Dermis microvascular lymphatic vessel endothelial cell (primary cell): ENCODE data around the gene EZH2. TPM values are rescaled to one million over a fixed set of nuclear protein-coding genes. Genes with fewer than 3 reads are reported as not detected.

ENCODE experiments used
- DNase-seq, 2 donors: peaks; one replicate each; pipeline versions ENCODE4 v3.0.0 to v3.0.0-alpha.2; 2010; ENCODE audit warnings: low read depth in 2 of 2
- total RNA-seq: library from RNA; depleted of rRNA; stranded (reverse); fragments of >200 nt; gene quantifications from 2 replicates; pipeline ENCODE4 v1.2.1, GENCODE V29; 2014

The EZH2 gene
- total RNA-seq, 1 donor from 2014 or later = 11.8 TPM

DNA sequence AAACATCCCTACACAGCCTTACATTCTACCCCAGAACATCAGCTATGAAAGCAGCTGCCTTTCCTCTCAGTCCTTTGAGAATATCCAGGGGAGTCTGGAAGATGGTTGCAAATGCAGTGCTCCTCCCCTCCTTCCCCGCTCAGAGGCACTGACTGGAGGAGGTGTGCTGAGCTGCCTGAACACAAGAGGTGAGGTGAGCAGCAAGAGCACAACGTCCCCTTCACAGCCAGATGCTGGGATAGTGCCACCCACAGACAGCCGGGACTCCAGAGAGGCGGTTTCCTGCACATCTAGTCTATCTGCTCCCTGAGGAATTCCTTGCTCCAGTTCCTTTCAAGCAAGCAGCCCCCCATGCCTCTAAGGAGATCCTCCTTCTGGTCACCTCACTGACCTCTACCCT lies 74.2 kb downstream of the EZH2 start:
- DNase-seq = no peak

DNA sequence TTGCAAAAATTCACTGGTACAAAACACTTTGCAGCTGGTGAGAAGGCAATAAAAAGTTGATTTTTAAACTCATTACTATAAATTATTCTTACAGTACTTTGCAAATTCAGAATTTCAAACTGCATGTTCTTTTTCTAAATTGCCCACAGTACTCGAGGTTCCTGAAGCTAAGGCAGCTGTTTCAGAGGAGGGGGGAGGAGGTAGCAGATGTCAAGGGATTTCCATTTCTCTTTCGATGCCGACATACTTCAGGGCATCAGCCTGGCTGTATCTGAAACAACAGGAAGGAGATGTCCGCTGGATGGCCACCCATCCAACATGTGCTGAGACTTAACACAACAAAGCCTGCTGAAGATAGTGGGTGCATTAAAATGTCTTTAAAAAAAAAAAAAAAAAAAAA lies 76.7 kb downstream of the EZH2 start:
- no peak for DNase-seq

DNA sequence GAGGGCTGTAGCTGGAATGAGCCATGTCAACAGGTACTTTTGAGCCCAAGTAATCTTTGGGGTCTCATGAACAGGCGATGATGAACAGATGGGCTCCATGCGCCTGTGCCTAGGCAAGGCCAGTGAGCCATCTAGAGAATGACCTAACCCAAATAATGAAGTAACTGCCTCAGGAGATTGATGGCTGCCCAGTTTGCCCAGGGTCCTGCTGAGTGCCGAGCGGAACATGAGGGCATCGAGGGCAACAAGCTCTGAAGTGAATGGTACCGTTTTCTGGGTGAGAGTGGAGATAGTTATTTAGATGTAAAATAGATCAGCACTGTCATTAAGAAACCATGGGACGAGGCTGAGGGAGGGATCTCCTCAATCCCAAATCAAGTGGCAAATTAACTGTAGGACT lies 77.9 kb downstream of the EZH2 start:
- DNase-seq = no peak

DNA sequence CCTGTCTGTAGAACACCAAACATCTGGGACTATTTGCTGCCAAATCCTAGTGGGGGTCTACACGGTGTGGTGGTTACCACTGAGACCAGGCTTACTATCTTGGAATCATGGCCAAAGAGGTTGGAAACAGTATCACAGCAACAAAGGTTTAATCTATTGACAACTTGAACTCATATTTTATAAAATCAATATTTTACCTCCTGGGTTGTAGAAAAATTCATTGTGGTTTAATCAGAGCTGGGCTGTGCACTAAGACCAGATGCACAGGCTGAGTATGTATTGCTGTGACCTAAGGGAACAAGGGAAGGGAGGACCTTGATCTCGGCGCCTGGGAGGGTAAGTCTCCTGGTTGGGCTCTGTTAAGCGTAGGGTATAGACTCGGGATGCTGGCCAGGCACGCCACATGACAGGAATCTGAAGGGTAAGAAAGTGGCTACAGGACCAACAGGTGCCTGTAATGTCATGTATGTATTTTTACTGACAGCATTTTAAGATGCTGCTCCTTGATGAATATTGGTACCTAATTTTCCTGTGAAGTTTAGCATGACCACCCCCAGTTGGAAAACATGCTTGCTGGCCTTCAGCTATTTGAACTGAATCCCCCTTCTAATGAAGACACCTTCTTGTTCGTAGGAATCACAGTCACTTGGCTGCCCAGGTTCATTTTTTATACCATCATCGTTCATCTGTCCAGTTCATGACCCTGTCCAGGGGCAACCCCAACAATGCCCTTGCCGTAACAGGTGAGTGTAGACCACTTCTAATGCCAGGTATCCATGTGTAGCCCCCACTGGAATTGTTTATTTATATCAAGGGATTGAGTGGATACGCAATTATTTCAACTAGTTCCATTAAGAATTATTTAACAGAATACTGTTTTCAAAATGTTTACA lies 79.5 kb downstream of the EZH2 start:
- no peak for DNase-seq

DNA sequence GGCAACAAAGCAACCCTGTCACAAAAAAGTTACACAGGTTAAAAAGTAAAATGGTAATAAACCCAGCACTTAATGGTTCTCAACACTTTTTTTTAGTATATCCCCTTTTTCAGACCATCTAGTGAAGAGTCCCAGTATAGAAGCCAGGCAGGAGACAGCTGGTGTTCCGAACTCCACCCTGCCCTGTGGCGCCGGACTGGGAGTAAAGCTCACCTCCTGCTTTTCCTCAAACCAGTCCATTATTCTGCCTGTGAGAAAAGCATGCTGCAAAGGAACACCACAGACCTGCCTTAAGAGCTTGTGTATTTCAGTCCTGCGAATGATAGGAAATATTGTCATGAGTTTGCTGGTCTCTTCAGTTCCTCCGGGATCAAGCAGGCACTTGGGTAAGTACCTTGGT lies 81.0 kb downstream of the EZH2 start:
- no peak for DNase-seq

DNA sequence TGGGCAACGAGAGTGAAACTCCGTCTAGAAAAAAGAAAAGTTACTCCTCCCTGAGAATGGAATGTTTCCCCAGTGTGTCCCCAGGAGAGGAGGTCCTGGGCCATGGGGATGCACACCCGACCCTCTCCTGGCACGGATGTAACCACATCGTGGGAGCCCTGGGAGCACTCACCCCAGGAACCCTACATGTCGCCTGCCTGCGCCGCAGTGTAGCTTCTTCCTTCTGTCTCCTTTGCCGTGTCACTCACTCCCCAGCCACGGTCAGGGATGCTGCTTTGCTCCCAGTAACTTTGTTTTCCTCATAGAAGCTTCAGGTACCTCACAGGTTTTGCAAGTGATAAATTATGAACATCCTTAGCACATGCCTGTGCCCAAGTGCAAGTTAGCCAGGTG lies 82.0 kb downstream of the EZH2 start:
- DNase-seq = no peak

DNA sequence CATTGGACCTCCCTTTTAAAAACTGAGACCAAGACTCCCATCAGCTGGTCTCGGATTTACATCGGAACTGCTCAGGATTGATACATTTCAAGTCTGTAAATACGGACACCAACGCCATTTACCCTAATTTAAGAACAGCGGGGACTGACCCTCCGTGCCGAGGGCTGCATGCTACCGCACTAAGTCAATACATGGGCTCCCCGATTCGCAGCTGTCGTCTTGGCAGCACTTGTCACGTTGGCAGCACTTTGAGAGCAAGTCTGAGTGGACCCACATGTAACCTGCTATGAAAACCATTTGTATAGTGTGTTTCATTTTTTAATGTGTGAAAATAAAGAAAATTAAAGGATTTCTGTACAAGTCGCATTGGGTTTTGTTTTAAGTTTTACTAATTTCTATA lies 83.4 kb downstream of the EZH2 start:
- no peak for DNase-seq

DNA sequence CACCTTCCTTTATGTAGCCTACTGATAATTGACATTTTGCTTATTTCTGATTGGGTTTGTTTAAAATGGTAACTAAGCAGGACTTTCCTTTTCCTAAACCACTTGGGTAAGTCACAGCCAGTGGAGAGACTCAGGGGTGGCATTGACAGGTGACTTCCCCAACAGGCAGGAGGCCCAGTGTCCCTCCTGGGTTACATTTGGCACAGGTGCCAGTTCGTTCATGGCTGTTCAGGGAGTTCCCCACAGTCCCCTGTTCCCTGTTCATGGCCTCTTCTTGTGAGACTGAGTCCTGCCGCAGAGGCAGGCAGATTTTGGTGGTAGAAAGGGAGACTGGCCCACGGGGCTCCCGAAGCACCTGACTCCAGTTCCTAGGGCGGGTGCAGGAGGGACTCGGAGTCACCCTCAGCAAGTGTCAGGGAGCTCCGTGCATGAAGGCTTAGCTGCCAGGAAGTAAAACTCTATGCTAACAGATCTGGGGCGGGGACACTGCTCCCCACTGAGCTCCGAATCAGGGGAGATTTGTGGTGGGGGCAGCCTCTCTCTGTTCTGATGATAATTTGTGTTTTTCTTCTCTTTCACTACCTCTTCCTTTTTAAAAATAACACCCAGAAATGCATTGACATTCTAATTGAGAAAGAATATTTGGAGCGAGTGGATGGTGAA lies 84.1 kb downstream of the EZH2 start:
- no peak for DNase-seq

DNA sequence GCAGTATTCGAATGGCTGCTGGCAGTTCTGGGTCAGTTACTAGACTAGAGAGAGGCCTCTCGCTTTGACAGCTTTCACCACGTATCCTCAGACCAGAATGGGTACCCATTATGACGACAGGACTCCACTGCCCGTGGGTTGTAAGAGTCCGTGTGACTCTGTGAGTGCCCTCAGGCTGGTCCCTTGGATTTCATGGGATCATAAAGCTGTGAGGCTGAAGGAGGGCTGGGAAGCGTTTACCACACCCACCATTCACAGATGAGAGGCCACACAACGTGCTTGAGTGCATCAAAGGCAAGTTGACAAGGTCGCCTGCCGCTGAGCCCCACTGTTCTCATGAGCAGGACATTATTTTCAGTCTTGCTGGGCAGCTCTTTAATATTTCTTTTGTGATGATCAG lies 87.2 kb downstream of the EZH2 start:
- DNase-seq = no peak

DNA sequence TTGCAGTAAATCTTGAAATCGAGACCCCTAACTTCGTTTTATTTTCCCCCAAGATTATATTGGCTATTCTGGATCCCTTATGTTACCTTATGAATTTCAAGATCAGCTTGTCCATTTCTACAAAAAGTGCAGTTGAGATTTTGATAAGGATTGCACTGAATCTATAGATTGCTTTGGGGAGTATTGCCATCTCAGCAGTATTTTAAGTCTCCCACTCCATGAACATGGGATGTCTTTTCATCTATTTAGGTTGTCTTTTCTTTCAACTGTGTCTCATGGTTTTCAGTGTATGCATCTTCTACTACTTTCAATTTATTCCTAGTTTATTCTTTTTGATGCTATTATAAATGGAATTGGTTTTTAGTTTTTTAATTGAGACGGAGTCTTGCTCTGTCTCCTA lies 89.6 kb downstream of the EZH2 start:
- DNase-seq = no peak

DNA sequence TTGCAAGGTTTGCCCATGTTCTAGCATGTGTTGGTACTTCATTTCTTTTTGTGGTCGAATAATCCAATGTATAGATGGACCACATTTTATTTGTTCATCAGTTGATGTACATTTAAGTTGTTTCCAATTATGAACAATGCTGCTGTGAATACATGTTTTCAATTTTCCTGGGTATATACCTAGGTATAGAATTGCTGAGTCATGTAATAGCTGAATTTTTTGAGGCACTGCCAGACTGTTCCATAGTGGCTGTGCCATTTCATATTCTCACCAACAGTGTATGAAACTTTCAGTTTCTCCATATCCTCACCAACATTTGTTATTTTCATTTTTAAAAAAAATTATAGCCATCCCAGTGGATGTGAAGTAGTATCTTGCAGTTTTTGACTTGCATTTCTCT lies 90.5 kb downstream of the EZH2 start:
- DNase-seq = no peak

DNA sequence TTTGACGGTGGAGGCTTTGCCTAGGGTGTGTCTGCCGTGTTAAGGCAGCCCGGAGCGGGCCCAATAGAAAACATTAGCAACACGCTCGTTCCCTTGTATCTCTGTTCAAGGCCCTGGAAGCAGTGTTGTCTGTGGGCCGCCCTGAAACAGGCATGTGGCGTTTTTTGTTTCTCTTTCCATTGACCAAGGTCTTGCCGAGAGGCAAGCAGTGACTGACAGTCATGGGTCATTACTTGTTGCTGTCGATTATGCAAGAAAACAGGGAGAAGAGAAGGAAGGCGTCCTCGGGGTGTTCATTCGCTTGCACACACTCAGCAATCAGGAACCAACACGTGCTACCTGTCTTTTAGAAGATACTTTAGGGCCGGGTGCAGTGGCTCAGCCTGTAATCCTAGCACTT lies 92.5 kb downstream of the EZH2 start:
- no peak for DNase-seq

DNA sequence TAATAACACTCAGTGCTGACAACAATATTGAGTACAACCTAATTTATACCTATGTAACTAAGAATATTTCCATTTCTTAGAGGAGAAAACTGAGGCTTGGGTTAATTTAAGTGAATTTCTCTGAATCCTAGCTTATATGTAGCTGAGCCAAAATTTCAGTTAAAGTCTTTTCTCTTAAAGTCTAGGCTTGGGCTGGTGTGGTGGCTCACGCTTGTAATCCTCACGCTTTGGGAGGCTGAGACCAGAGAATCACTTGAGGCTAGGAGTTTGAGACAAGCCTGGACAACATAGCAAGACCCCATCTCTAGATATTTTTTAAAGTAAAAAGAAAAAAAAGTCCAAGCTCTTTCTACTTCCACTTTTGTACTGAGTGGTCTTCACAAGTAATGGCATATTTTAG lies 93.2 kb downstream of the EZH2 start:
- DNase-seq = no peak

DNA sequence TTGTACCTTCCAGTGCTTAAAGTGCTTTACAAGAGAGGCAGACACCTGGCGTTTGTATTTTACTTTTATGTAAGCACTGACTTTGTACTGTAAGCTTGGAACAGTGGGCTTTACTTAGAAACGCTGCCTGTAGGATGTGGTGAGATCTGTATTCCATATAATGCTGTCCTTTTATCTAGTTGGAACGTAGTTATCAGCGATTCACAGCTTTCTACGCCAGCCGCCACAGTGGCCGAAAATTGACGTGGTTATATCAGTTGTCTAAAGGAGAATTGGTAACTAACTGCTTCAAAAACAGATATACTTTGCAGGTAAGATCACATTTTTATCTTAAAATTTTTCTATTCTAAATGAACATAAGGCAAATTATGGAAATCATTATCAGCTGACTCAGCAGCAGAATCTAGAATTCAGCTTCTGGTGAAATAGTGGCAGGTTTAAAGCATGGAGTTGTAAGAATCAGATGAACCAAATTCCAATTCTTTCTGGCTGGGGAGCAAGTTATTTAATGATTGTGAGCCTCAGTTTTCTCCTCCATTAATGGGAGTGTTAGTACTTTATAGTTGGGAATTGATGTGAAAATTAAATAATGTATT lies 93.9 kb downstream of the EZH2 start:
- DNase-seq = no peak

DNA sequence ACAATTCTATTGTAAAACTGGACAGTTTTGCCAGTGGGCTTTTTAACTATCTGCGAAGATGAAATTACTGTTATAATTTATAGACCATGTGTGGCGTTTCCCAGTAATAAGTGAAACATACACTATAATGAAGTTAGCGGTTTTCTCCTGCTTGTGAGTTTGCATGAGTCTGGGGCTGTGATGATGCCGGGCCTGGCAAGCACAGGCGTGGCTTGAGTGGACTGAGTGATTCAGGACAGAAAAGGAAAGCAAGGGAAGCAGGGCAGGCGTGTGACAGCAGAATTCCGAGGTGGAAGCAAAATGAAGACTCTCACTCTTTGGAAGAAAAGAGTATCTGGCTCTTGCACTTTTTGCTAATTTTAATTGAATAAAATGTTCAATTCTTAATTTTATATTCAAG lies 94.9 kb downstream of the EZH2 start:
- no peak for DNase-seq

DNA sequence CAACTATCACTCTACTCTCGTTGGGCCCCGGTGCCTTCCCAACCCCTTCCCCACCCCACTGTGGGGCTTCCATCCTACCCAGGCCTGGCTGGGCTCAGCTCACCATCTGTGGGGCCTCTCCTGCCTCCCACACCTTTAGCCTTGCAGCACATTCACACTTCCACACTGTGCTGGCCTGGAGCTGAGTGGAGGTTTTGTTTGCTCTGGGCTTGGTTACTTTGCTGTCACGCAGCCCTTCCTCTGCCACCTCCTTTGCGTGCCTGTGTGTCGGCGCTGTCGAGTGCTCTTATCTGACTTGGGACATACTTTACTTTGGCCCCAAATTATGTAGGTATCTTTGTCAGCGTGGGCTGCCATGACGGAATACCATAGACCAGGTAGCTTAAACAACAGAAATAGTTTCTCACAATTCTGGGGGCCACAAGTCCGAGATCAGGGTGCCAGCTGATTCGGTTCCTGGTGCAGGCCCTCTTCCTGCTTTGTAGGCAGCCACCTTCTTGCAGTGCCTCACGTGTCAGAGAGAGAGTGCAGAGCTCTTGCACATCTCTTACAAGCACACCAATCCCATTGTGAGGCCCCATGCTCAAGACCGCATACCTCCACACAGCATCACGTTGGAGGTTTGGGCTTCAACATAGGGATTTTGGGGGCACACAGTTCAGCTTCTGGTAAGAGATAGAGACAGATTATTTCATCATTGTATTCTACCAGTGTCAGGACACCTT lies 96.4 kb downstream of the EZH2 start:
- DNase-seq = no peak

DNA sequence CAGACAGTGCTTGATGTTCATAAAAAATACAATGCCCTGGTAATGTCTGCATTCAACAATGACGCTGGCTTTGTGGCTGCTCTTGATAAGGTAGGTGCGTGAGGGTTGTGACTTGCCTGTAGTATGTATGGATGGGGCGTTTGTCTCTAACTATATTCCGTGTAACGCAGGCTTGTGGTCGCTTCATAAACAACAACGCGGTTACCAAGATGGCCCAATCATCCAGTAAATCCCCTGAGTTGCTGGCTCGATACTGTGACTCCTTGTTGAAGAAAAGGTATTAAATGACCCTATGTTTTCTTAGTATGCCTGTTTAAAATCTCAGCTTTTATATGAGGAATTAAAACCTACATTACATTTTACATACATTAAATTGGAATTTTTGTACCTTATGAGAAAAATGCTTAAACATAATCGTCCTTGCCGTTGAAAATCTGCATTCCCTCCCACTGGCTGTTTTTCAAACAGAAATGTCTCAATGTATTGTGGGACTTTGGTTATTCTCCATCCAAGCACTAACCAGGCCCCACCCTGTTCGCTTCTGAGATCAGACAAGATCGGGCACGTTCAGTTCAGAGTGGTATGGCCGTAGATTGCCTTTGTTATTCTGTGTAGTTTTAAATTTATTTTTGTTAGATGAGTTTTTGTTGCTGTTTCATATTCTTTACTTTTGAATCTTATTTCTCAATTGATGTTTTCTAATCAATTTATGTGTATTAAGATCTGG lies 100.1 kb downstream of the EZH2 start:
- DNase-seq = no peak

DNA sequence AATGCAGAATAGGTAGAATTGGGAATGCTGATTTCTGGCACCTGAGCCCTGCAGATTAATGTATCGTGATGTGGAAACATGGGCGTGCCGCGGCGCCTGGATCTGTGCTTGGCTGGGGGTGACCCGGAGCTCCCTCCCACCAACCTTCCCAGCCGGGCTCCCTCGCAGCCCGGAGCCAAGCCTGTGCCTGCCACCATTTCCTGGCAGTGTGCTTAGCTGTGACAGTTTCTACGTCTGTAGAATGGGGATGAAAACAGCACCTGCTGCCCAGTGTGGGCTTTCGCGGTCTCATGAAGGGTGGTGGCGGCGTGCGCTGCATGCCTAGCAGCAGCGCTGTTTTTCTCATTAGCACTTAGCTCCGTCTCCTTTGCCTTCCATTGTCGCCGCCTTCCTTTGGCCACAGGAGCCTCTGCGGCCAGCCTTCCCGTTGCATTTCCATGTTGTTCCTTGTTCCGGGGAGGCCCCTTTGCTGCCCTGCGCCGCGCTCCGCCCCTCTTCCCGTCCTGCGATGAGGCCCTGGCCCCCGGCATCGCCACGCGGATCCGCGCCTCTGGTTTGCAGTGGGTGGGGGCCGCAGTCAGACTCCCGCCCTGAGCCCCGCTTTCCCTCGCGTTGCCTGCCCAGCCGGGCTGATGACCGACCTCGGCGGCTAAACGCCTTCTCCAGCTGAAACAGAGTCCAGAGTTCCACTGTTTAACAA lies 101.2 kb downstream of the EZH2 start:
- DNase-seq = no peak

DNA sequence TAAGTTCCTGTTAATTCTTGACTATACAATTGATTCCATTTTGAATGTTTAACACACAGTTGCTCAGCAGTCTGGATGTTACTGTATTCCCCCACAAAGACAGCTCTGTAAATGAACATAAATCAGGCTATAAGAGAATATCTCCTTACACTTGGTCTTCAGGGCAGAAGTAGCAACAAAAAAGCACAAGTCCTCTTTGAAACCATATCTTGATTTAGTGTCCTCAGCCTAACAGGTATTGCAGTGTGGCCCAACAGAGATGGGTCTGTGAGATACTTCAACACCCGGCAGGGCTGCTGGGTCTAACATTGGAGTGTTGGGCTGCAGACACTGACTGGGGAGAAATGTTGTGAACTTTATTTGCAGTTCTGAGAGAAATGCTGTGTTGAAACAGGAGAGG lies 109.6 kb downstream of the EZH2 start:
- DNase-seq = no peak

DNA sequence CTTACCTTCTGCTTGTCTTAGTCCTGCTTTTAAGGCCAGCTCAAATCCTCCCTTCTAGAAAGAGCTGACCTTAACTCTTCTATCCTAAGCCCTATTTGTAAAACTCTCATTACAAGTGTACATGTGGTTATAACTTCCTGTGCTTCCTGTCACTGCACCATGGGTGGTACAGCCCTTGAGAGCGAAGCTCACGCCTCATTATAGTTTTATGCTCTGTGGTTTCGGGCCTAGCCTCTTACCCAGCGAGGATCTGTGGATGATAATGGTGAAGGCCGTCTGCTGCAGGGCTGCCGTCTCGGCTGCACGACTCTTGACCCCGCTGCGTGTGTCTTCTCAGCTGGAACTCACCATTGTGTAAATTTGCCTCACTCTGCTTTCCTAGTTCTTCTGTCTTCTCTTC lies 110.8 kb downstream of the EZH2 start:
- DNase-seq = no peak
